ENCODE data around the gene COL25A1.
"Not testable (repeated sequence)": the region's sequence is repeated elsewhere in the genome, so short reads cannot be mapped to it uniquely, and the experiment has no call there.

COL25A1 gene

DNA sequence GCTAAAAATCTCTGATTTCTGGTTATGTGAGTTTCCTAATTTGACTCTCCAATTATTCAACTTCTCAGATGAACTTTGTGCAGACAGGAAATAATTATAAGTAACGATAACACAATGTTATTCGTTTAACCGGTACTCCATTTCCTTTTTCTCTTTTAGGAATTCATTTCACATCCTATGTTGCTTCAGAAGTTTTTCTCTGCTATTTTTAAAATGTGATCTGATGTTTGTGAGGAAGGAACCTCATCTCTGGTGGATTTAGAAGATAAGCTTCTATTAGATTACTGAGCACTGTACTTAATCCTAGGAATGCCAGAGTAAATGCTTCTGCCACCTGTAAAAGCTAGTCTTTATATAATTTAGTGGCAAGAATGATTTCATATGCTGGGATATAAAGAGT is 423.7 kb downstream of the COL25A1 start:
- FAIRE-seq (no peak), DNase-seq (ENCODE audit: low spot score) (no peak)

DNA sequence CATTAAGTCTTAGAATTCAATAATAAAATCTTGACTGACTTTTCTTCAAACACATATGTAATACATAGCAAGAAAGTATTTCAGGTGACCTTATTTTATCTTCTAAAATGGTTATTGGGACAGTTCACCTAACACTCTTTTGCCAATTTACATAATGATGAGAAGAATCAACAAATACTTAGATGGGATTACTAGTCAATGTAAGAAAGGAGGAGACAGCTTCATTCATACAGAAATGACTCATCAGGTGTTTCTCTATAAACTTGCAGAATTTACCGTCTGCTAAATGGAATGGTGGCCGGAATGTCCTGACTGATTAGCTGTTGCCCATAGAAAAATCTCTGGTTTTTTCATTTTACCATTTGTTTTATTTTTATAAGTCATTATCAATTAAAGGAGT is 424.6 kb downstream of the COL25A1 start:
- FAIRE-seq: no peak

DNA sequence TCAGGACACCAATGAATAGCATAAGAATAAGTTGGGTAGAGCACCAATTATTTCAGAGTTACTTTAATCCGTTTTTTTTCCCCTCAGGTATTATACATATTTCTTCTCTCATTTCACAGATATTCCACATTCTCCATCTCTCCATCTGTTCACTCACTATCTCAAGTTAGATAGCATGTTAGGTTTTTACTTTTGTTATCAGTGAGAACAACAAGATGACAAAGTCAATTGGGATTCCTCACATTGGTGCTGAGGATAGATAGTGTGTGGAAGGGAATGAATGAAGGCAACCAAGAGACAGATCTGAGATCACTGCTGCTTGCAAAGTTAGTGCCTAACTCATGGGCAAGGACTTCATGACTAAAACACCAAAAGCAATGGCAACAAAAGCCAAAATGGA is 427.7 kb downstream of the COL25A1 start:
- FAIRE-seq (no peak), DNase-seq (ENCODE audit: low spot score) (no peak)

More for the DNA sequence above, 424.6 kb downstream of the COL25A1 start:
- DNase-seq (ENCODE audit: low spot score): no peak

DNA sequence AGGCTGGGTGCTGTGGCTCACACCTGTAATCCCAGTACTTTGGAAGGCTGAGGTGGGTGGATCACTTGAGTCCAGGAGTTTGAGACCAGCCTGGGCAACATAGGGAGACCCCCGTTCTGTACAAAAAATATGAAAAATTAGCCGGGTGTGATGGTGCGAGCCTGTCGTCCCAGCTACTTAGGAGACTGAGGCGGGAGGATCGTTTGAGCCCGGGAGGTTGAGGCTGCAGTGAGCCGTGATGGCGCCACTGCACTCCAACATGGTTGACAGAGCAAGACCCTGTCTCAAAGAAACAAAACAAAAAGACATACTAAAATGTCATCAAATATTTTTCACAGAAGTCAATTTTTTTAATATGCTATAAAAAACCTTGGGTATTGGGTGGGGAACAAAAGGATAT is 432.5 kb downstream of the COL25A1 start:
- not testable (repeated sequence) for FAIRE-seq; DNase-seq (ENCODE audit: low spot score)

DNA sequence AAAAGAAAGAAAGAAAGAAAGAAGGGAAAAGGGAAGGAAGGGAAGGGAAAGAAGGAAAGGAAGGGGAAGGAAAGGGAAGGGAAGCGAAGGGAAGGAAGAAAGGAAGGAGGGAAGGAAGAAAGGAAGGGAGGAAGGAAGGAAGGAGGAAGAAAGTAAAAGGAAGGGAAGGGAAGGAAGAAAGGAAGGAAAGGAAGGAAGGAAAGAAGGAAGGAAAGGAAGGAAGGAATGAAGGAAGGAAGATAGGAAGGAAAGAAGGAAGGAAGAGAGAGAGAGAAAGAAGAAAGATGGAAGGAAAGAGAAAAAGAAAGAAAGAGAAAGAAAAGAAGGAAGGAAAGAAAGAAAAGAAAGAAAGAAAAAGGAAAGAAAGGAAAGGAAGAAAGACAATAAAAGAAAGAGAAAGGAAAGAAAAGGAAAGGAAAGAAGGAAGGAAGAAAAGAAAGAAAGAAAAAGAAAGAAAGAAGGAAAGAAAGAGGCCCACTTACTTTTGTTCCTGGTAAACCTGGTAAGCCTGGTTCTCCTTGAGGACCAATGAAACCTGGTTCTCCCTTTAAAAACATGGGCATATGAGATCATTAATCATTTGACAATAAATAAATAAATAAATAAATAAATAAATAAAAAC is 433.7 kb downstream of the COL25A1 start:
- DNase-seq (ENCODE audit: low spot score) (no peak), FAIRE-seq (no peak)

DNA sequence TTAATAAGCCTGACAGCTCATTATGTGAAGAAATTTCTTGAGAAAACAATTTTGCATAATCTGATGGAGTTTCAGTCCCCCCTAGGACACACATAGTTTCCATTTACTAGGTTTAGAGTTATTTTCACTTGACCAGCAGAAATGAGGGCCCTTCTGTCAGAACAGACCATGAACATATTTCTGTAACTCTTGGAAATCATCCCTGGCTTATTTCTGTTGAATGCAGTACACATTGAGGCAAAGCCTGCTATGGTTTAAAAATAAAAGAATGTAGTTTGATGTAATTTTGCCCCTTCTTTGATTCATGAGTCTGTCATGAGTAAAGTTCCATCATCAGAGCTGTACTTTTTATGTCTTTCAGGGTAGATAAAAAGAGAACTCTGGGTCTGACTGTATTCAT is 435.0 kb downstream of the COL25A1 start:
- DNase-seq (ENCODE audit: low spot score) (no peak), FAIRE-seq (no peak)

DNA sequence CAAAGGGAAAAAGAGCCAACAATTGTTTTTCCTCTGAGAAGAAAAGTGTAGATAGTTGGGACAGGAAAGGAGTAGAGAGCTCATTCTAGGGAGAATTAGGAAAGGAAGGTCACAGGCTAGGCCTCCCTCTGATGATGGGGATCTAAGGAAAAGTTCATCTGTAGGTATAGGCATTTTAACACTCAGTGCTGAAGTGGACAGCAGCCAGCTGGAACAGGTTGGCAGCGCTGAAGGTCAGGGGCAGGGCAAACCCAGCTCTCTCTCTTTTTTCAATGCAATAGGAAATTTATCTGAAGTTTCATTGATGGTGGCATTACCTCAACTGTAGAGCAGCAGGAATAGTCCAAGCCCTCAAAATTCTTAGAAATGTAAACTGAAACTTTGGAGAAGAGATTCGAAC is 441.1 kb downstream of the COL25A1 start:
- DNase-seq (ENCODE audit: low spot score): no peak
- no peak for FAIRE-seq

DNA sequence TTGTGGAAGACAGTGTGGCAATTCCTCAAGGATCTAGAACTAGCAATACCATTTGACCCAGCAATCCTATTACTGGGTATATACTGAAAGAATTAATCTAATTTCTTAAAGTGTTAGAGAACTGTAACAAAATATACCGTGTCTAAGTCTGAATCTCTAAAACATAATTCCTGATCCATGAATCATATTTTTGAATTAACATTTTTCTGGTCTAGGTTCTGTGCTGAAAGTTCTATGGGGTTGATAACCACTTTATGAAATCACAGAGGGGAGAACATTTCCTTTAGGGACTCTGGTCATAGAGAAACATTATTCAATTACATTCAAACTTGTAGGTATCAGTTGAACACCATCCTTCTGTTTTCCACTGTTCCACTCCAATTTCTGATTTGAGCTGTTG is 447.7 kb downstream of the COL25A1 start:
- FAIRE-seq (no peak), DNase-seq (ENCODE audit: low spot score) (no peak)

DNA sequence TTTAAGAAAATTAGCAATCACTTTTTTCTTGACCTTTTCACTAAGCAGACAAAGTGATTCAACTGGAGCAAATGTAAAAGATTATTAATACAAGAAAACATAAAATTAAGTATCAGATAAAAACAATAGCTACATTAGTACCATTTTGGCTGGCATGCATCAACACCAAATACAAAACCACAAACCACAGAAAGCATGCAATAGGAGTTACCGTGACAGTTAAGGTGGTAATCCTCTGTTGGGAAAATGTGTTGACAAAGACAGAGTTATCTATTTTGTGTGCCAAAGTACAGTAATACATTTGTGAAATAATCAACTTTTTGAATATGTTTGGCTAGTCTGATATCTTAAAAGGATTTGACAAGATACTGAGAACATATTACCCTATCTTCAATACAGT is 449.8 kb downstream of the COL25A1 start:
- FAIRE-seq (no peak), DNase-seq (ENCODE audit: low spot score) (no peak)

DNA sequence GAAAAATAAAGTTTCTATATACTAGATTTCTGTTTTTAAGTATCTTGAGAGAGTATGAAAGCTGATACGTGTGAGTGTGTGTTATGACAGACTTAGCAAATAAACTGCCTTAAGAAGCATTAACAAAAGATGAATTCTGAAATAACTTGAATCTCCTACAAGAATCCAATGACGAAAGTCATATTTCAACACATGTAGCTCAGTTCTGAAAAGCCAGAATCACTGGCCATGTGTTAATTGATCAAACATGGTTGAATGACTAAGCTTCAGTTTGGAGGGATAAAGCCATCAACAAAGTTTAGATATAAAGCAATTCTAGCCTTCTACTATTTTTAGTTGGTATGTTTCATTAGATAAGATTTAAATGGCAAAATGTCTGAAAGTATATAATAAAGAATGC is 451.1 kb downstream of the COL25A1 start:
- FAIRE-seq: no peak

DNA sequence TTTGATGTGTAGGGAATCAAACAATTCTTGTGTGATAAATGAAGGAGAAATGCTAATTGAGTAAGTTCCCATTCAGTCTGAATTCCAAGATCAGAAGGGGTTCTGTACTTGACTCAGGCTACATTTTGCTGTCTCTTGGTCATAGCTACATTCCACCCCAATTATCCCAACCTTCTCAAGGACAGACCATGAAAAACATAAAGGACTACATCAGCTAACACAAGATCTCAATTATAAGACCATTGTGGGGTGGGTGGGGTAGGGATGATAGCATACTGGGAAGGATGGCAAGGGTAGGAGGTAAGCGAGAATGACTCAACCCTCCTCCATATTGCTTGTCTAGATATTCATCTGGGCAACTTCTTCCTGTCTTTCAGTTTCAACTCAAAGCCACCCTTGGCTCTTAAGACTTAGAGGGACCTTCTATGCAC is 452.2 kb downstream of the COL25A1 start:
- no peak for FAIRE-seq
- no peak for DNase-seq (ENCODE audit: low spot score)

More for the DNA sequence above, 451.1 kb downstream of the COL25A1 start:
- DNase-seq (ENCODE audit: low spot score): no peak

DNA sequence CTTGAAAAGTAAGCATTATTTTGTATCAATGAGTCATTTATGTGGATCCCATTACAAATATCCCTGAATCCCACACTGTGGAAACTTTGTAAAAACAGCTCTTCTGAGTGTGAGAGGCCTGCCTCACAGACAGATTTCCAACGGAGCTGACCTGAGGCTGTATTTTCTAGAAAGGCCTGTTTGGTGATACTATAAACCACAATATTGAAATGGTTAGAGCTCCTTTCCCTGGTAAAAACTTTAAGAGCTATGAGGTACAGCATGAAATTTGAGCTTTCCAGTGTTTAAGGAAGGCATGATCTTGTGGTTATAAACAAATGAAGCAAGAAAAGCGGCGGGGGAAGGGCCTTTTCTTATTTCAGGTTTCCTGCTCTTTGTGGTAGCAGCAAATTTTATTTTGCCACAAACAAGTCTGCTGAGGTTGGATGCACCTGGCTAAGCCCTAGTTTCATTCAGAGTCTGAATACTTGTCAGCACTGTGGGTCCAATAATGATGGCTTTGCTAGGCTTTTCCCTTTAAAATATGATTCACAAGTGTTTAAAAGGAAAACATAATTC is 452.8 kb downstream of the COL25A1 start:
- no peak for FAIRE-seq

DNA sequence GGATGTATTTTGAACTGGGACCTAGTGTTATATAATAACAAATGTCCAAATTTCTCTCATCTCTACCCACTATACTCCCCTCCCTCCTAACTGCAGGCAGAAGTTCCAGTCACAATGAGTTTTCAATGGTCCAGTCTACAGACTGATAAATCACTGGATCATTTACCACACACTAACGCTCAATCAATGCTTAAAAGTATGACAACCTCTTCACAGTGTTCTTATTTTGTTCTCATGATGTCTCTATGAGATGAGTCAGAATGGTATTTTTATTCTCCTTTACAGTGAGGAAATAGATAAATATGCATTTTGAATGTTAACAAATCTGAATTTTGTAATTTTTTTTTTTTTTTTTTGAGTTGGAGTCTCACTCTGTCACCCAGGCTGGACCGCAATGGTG is 455.9 kb downstream of the COL25A1 start:
- FAIRE-seq: no peak

More for the DNA sequence above, 452.8 kb downstream of the COL25A1 start:
- DNase-seq (ENCODE audit: low spot score): no peak

DNA sequence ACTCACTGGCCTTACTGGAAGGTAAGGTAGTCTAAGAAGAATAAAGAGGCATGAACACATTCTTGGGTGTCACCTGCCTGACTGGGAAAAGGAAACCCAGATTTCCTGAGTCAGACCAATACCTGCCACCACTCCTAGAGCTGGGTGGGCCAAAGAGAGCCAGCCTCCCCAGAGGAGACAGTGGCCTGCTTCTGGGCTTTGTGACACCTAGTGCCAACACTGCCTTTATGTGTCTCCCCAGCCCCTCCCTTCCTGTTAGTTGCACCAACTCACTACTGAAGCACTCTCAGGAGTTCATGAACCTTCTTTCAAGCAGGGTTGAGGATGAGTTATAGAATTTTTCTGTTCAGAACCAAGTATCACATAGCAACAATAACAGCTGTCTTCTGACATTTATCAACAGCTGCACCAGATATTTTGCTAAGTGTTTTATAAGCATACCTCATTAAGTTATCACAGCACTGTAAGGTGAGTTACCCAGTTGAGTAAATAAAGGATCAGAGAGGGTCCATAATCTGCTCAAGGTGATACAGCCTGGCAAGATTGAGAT is 462.0 kb downstream of the COL25A1 start:
- DNase-seq (ENCODE audit: low spot score) (no peak), FAIRE-seq (no peak)

More for the DNA sequence above, 455.9 kb downstream of the COL25A1 start:
- DNase-seq (ENCODE audit: low spot score): no peak

DNA sequence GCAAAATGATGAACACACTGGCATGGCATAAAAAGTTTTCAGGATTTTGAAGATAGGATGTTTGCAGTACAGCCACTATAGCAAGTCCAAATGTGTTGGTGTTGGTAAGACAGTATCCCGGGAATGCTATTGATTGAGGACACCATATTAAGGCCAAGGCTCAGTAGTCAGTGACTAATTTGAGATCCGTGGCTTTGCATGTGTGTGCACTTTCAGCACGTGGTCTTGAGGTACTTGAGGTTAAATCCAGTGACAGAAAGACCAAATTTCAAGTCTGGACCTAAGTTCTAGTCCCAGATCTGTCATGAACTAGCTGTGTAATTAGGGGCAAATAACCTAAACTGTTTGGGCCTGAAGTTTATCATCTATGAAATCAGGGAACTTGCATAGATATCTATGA is 463.1 kb downstream of the COL25A1 start:
- FAIRE-seq: no peak
- DNase-seq (ENCODE audit: low spot score): no peak

DNA sequence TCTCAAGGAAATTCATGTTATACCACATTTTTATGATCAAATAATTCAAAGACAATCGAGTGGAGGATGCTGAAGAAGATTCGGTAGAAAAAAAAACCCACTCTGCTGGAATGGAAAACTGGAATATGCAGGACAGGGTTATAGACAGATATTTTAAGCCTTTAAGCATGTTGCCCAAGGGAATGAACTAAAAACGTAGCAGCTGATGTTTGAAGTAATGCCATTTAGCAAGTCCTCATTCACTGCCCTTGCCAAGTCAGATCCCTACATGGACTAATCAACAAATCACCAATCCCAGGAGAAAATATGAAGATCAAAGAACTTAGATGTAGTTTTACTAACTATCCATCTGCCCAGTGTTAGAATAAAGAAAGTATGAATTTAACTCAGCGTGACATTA is 464.0 kb downstream of the COL25A1 start:
- no peak for FAIRE-seq
- DNase-seq (ENCODE audit: low spot score): no peak

DNA sequence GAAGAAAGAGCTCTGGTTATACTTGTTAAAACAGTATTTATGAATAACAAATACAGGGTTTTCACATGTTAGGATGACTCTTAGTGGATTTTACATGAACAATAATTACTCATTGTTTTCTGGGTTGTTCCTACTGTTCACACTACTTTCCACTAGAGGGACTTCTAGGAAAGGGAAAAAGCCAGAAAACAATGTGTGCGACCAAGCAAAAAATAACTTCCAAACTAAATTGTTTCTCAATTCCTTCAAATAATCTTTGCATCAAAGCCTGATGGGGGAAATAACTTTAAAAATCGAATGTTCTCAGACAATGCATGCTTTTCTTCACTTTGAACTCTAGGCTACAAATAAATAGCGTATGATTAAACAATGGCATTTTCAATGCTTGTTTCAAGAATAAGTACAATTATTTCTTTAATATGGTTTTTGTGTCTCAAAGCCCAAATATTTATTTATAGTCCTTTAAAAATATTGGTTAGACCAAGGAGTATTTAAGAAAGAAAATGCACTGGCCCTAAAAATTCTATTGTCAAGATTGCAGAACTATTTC is 467.5 kb downstream of the COL25A1 start:
- DNase-seq (ENCODE audit: low spot score): peak; percentile 34
- FAIRE-seq: peak; percentile 58

DNA sequence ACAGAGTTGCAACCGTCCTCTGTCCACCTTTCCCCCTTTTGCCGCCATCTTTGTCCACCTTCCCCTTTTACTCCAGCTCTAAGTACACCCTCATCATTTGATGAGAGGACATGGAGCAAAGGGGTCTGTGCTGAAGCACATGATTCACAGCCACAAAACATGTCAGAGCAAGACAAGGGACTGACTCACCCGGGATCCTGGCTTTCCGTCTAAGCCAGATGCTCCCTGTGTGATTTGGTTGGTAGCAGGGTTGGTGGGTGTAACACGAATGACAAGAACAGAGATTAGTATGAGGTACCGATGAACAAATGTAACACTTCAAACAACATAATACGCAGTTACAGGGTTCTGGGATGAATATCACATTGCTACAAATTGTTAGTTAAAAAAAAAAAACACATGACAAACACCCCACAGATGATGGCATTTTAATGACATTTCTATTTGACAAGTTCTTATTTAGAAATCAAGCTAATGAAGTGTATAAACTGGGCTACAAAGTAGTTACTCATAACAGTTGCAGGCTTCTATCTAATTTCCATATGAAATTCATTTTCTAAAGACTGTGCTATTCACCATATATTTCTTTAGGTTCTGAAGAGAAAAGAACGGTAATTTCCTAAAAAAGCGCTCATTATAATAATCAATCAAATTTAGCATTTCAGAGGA is 468.2 kb downstream of the COL25A1 start:
- FAIRE-seq: no peak
- no peak for DNase-seq (ENCODE audit: low spot score)

DNA sequence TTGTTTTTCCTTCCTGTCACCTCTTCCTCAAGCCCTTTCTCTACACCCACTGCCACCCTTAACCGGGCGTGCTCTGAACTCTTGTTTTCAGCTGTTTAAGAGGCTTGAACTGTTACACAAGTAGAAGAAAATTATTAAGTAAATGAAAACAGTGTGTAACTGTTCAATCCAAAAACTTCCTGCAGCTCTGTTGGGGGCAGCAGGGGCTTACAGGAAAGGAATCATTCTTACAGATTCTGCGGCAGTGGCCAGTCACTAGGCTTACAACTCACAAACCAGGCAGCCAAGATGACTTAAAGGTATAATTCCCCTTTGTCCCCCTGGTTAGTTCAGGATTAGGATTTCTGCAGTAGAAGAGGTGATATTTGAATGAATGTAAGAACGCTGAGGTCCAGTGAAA is 469.4 kb downstream of the COL25A1 start:
- FAIRE-seq: no peak

DNA sequence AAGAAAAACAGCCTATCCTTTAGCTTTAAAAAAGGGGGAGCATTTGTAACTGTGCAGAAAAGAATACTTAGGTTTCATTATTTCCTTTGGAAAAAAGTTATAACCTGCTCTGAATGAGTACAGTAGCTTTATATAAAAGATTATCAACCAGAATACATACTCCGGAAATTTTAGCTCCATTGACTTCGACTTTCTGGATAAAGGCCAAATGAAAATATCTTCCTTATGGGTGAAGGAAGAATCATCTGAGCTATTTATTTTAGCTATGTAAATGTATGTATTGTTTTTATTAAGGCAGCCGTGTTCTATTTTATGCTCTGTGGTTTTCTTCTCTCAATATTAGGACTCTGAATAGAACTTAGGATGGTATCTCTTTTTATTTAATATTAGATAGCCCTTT is 470.6 kb downstream of the COL25A1 start:
- FAIRE-seq (no peak), DNase-seq (ENCODE audit: low spot score) (no peak)

More for the DNA sequence above, 469.4 kb downstream of the COL25A1 start:
- no peak for DNase-seq (ENCODE audit: low spot score)

DNA sequence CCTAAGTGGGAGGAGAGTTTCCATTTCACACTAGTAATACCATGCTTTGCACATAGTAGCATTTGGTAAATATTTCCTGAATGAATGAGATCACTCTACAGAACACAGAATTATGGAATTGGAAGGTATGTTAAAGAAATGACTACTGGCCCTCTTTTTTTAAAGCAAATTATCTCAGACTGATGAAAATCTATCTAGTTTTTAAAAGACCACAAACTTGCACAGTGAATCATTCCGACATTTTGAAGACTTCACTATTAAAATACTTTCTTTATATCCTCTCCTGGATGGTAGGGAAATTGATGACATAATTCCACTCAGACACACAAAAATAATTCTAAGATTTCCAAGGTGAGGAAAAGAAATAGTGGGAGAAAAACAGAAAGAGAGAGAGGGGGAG is 471.2 kb downstream of the COL25A1 start:
- DNase-seq (ENCODE audit: low spot score) (no peak), FAIRE-seq (no peak)

DNA sequence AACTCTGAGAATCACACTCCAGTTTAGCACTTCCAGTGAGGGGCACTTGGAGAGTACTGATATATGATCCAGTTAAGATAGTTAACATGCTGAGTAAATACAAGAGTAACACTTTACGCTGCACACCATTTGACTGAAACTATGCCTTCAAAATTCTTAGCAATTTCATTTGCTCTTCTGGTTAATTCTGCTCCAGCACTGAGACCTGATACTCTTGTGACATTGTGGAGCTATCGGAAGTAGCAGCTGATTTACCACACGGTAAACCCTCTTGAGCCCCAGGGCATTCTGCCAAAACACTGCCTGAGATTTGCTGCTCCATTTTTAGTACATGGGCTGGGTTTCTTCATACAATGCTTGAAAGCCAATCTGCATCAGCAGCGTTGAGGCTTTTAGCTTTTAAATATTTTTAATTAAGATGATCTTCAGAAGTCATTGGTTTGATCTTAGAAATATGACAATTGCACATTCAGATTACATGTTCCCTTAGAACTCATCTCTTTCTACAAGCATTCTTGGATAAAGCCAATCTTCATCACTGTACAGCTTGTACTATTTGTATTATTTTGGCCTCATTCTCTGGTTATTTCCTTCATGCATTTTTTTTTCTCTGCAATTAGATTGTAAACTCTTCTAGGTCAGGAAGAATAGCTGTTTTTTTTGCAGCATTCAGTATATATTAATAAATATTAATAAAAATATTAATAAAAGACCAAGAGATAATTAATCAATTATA is 471.8 kb downstream of the COL25A1 start:
- DNase-seq (ENCODE audit: low spot score) (no peak), FAIRE-seq (no peak)

Measured in RCC 7860 (cell line).